NCI-H446 (cell line): ENCODE data around the gene MYO15A.

ENCODE experiments used
- DNase-seq, 2 experiments: peaks; one replicate each; lab custom pipeline; 2025; lab: John Stamatoyannopoulos, UW

The MYO15A gene

GRCh38 chr17:18224053-18224386 is 115.5 kb downstream of the MYO15A start:
- no peak for DNase-seq

GRCh38 chr17:18224387-18225120 is 116.0 kb downstream of the MYO15A start:
- DNase-seq = no peak

- DNase-seq = peak; percentile 87 to 98
Measured at GRCh38 chr17:18225121-18225641, 116.6 kb downstream of the MYO15A start, which contains the start of gene LLGL1. LLGL1 (plus strand) TSS chr17:18225635; CDS start chr17:18225683, 48 bp downstream.

GRCh38 chr17:18225642-18226283 is 117.2 kb downstream of the MYO15A start:
- DNase-seq = no peak

- DNase-seq = no peak
Measured at GRCh38 chr17:18226284-18226945, 117.9 kb downstream of the MYO15A start.

GRCh38 chr17:18227635-18228034 is 119.1 kb downstream of the MYO15A start:
- no peak for DNase-seq

GRCh38 chr17:18228176-18228682 is 119.7 kb downstream of the MYO15A start:
- no peak for DNase-seq

- no peak for DNase-seq
Measured at GRCh38 chr17:18229254-18229653, 120.7 kb downstream of the MYO15A start.
